Muscle of back (tissue), 11 donors: Measurements from ENCODE around the gene PACSIN3. TPM values are rescaled to one million over a fixed set of nuclear protein-coding genes. Genes with fewer than 3 reads are reported as not detected.

Source experiments
- DNase-seq, 3 donors: peaks; one replicate each; pipeline versions ENCODE4 v3.0.0 to v3.0.0-alpha.2; 2013
- polyA plus RNA-seq, 10 donors: library from polyadenylated mRNA; unstranded; fragments of 120-200 nt; gene quantifications; one replicate each; pipeline ENCODE4 v1.2.1, GENCODE V29; 2013; ENCODE audit not compliant: insufficient read length in 10 of 10

The PACSIN3 gene
- polyA plus RNA-seq, 10 donors: 108 to 215 (median 190) TPM

- DNase-seq: peak; percentile 74 to 95 (median 74)
Observed at GRCh38 chr11:47177229-47177845, 8.9 kb downstream of the PACSIN3 start.

- DNase-seq: peak; percentile 97 to 99 (median 98)
Observed at GRCh38 chr11:47176328-47177228, 9.7 kb downstream of the PACSIN3 start, which contains the start of gene ARFGAP2. Gene ARFGAP2 (minus strand): TSS chr11:47176879. CDS start chr11:47176853, 26 bp downstream.

GRCh38 chr11:47175746-47176327 lies 10.4 kb downstream of the PACSIN3 start:
- DNase-seq: no peak

- no peak for DNase-seq
Observed at GRCh38 chr11:47172740-47173336, 13.4 kb downstream of the PACSIN3 start.

- no peak for DNase-seq
Observed at GRCh38 chr11:47171856-47172255, 14.4 kb downstream of the PACSIN3 start.

- no peak for DNase-seq
Observed at GRCh38 chr11:47171061-47171838, 15.0 kb downstream of the PACSIN3 start.

GRCh38 chr11:47166368-47166767 lies 19.9 kb downstream of the PACSIN3 start:
- no peak for DNase-seq

GRCh38 chr11:47165253-47165840 lies 20.9 kb downstream of the PACSIN3 start:
- no peak for DNase-seq

- DNase-seq: no peak
Observed at GRCh38 chr11:47164321-47164720, 21.9 kb downstream of the PACSIN3 start.

- no peak for DNase-seq
Observed at GRCh38 chr11:47163898-47164297, 22.3 kb downstream of the PACSIN3 start.

GRCh38 chr11:47163193-47163592 lies 23.0 kb downstream of the PACSIN3 start:
- peak in 1 of 3 donors; percentile 32 for DNase-seq

GRCh38 chr11:47162426-47162825 lies 23.8 kb downstream of the PACSIN3 start:
- peak in 1 of 3 donors; percentile 37 for DNase-seq

- no peak for DNase-seq
Observed at GRCh38 chr11:47161890-47162289, 24.3 kb downstream of the PACSIN3 start.

GRCh38 chr11:47161134-47161854 lies 24.9 kb downstream of the PACSIN3 start:
- DNase-seq: peak in 2 of 3 donors; percentile 80 to 86

GRCh38 chr11:47160753-47161133 lies 25.5 kb downstream of the PACSIN3 start:
- DNase-seq: no peak

- no peak for DNase-seq
Observed at GRCh38 chr11:47158242-47158641, 28.0 kb downstream of the PACSIN3 start.

- DNase-seq: no peak
Observed at GRCh38 chr11:47157805-47158204, 28.4 kb downstream of the PACSIN3 start.

GRCh38 chr11:47156951-47157350 lies 29.3 kb downstream of the PACSIN3 start:
- no peak for DNase-seq

GRCh38 chr11:47156333-47156732 lies 29.9 kb downstream of the PACSIN3 start:
- no peak for DNase-seq

- no peak for DNase-seq
Observed at GRCh38 chr11:47155879-47156278, 30.4 kb downstream of the PACSIN3 start.
